Fibroblast of mammary gland (primary cell): ENCODE data around the gene ADSS2.

Source experiments
- DNase-seq: peaks from one replicate; pipeline ENCODE4 v3.0.0-alpha.2; 2010; ENCODE audit warnings: low read depth
- H3K4me3 ChIP-seq: 2 replicates; pipeline ENCODE4 v1.5.1; 2011; ENCODE audit warnings: low read depth, mild to moderate bottlenecking, low read length, moderate library complexity; ENCODE audit not compliant: control insufficient read depth
- CTCF ChIP-seq: conservative IDR thresholded peaks from 2 replicates; pipeline ENCODE4 v1.5.1; 2011; ENCODE audit warnings: low read depth, low read length, inconsistent platforms; ENCODE audit not compliant: control insufficient read depth, insufficient read depth

The ADSS2 gene

GRCh38 chr1:244403431-244403830 is 48.3 kb downstream of the ADSS2 start:
- no peak for TF ChIP-seq CTCF
- no peak for DNase-seq
- no peak overlapping the region for H3K4me3 ChIP-seq

- no peak for TF ChIP-seq CTCF
- DNase-seq: no peak
- no peak overlapping the region for H3K4me3 ChIP-seq
Measured at GRCh38 chr1:244400974-244401373, 50.7 kb downstream of the ADSS2 start.

- no peak overlapping the region for H3K4me3 ChIP-seq
- TF ChIP-seq CTCF: no peak
- DNase-seq: peak; percentile 19
Measured at GRCh38 chr1:244397131-244397530, 54.6 kb downstream of the ADSS2 start.

- H3K4me3 ChIP-seq: no peak overlapping the region
- no peak for TF ChIP-seq CTCF
- DNase-seq: no peak
Measured at GRCh38 chr1:244395965-244396364, 55.7 kb downstream of the ADSS2 start.

GRCh38 chr1:244394826-244395765 is 56.6 kb downstream of the ADSS2 start:
- no peak overlapping the region for H3K4me3 ChIP-seq
- DNase-seq: no peak
- no peak for TF ChIP-seq CTCF

GRCh38 chr1:244394346-244394745 is 57.4 kb downstream of the ADSS2 start:
- H3K4me3 ChIP-seq: no peak overlapping the region
- TF ChIP-seq CTCF: no peak
- no peak for DNase-seq

- no peak overlapping the region for H3K4me3 ChIP-seq
- no peak for TF ChIP-seq CTCF
- no peak for DNase-seq
Measured at GRCh38 chr1:244393604-244394176, 58.0 kb downstream of the ADSS2 start.
